ENCODE data around the gene ZNHIT2. TPM values are rescaled to one million over a fixed set of nuclear protein-coding genes. Genes with fewer than 3 reads are reported as not detected.

The ZNHIT2 gene
- total and polyA plus RNA-seq, 2 of the 13 experiments (the other 11 are each of a cell fraction or from before 2014, with no cell fraction given) = 1.1 to 6.5 TPM

DNA sequence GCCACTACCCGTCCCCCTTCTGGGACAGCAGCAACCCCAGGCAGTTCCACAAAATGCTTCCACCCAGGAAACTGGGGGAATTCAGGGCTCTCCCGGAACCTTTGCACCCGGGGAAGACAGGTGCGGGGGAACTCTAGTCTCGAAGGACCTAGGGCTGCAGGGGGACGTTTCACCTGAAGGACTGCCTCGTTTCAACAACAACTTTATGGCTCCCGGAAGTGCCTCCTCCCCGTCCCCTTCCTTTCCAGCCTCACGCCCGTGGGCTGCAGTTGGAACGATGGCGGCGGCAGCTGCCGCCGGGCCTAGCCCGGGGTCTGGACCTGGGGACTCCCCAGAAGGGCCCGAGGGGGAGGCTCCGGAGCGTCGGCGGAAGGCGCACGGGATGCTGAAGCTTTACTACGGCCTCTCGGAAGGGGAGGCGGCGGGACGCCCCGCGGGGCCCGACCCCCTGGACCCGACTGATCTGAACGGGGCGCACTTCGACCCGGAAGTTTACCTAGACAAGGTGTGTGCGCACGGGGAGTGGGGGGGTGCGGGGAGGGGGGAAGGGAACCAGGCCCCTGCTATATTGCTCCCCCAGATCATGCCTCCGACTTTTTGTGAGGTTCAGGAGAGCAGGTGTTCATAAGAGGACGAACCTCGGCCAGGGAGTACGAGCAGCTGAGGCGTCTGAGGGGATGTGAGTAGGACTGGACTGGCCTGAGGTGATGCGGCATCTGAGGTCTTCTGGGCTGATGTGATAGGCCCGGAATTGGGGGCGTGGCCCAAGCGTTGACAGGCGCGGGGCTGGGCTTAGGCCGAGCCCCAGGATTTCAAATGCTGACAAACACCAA, 21.3 kb downstream of the ZNHIT2 start, which contains the start of gene VPS51 (continued):
- TF ChIP-seq ZNF7 (CRISPR knock-in tag; IDR thresholded peaks at IDR 0.05) (no peak), ARHGAP35 (CRISPR knock-in tag; IDR thresholded peaks at IDR 0.05; ENCODE audit: borderline replicate concordance) (no peak), FOXP1 (IDR thresholded peaks at IDR 0.05) (no peak), FOXP1 (CRISPR knock-in tag; IDR thresholded peaks at IDR 0.05) (peak; percentile 54; the same call in 1 of the 2 replicates), PPARG (CRISPR knock-in tag; conservative IDR thresholded peaks at IDR 0.05) (0 out of 2 replicates have a peak, but pooled peaks have one; percentile 40), ZNF543 (CRISPR knock-in tag; IDR thresholded peaks at IDR 0.05) (0 out of 2 replicates have a peak, but pooled peaks have one; percentile 27), ZNF839 (CRISPR knock-in tag; IDR thresholded peaks at IDR 0.05; ENCODE audit: borderline replicate concordance) (no peak), SMAD1 (CRISPR knock-in tag; IDR thresholded peaks at IDR 0.05; ENCODE audit: borderline replicate concordance, low read depth) (no peak), SETDB1 (CRISPR knock-in tag; IDR thresholded peaks at IDR 0.05; ENCODE audit: borderline replicate concordance) (no peak)
- TF ChIP-seq, protein P1, sequence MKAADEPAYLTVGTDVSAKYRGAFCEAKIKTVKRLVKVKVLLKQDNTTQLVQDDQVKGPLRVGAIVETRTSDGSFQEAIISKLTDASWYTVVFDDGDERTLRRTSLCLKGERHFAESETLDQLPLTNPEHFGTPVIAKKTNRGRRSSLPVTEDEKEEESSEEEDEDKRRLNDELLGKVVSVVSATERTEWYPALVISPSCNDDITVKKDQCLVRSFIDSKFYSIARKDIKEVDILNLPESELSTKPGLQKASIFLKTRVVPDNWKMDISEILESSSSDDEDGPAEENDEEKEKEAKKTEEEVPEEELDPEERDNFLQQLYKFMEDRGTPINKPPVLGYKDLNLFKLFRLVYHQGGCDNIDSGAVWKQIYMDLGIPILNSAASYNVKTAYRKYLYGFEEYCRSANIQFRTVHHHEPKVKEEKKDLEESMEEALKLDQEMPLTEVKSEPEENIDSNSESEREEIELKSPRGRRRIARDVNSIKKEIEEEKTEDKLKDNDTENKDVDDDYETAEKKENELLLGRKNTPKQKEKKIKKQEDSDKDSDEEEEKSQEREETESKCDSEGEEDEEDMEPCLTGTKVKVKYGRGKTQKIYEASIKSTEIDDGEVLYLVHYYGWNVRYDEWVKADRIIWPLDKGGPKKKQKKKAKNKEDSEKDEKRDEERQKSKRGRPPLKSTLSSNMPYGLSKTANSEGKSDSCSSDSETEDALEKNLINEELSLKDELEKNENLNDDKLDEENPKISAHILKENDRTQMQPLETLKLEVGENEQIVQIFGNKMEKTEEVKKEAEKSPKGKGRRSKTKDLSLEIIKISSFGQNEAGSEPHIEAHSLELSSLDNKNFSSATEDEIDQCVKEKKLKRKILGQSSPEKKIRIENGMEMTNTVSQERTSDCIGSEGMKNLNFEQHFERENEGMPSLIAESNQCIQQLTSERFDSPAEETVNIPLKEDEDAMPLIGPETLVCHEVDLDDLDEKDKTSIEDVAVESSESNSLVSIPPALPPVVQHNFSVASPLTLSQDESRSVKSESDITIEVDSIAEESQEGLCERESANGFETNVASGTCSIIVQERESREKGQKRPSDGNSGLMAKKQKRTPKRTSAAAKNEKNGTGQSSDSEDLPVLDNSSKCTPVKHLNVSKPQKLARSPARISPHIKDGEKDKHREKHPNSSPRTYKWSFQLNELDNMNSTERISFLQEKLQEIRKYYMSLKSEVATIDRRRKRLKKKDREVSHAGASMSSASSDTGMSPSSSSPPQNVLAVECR (CRISPR knock-in tag; IDR thresholded peaks at IDR 0.05; ENCODE audit: borderline replicate concordance) = peak; percentile 87
- TF ChIP-seq, protein P2, sequence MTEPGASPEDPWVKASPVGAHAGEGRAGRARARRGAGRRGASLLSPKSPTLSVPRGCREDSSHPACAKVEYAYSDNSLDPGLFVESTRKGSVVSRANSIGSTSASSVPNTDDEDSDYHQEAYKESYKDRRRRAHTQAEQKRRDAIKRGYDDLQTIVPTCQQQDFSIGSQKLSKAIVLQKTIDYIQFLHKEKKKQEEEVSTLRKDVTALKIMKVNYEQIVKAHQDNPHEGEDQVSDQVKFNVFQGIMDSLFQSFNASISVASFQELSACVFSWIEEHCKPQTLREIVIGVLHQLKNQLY (CRISPR knock-in tag; IDR thresholded peaks at IDR 0.05) = peak; percentile 37; the same call in 1 of the 2 replicates
- TF ChIP-seq, protein P3, sequence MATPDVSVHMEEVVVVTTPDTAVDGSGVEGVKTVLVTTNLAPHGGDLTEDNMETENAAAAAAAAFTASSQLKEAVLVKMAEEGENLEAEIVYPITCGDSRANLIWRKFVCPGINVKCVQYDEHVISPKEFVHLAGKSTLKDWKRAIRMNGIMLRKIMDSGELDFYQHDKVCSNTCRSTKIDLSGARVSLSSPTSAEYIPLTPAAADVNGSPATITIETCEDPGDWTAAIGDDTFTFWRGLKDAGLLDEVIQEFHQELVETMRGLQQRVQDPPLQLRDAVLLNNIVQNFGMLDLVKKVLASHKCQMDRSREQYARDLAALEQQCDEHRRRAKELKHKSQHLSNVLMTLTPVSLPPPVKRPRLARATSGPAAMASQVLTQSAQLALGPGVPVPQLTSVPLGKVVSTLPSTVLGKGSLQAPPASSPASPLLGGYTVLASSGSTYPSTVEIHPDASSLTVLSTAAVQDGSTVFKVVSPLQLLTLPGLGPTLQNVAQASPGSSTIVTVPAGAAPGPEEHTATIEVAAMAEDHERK (CRISPR knock-in tag; IDR thresholded peaks at IDR 0.05; ENCODE audit: low read depth) = no peak
- TF ChIP-seq, protein P4, sequence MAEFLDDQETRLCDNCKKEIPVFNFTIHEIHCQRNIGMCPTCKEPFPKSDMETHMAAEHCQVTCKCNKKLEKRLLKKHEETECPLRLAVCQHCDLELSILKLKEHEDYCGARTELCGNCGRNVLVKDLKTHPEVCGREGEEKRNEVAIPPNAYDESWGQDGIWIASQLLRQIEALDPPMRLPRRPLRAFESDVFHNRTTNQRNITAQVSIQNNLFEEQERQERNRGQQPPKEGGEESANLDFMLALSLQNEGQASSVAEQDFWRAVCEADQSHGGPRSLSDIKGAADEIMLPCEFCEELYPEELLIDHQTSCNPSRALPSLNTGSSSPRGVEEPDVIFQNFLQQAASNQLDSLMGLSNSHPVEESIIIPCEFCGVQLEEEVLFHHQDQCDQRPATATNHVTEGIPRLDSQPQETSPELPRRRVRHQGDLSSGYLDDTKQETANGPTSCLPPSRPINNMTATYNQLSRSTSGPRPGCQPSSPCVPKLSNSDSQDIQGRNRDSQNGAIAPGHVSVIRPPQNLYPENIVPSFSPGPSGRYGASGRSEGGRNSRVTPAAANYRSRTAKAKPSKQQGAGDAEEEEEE (CRISPR knock-in tag; IDR thresholded peaks at IDR 0.05; ENCODE audit: borderline replicate concordance) = no peak
- TF ChIP-seq, protein P5, sequence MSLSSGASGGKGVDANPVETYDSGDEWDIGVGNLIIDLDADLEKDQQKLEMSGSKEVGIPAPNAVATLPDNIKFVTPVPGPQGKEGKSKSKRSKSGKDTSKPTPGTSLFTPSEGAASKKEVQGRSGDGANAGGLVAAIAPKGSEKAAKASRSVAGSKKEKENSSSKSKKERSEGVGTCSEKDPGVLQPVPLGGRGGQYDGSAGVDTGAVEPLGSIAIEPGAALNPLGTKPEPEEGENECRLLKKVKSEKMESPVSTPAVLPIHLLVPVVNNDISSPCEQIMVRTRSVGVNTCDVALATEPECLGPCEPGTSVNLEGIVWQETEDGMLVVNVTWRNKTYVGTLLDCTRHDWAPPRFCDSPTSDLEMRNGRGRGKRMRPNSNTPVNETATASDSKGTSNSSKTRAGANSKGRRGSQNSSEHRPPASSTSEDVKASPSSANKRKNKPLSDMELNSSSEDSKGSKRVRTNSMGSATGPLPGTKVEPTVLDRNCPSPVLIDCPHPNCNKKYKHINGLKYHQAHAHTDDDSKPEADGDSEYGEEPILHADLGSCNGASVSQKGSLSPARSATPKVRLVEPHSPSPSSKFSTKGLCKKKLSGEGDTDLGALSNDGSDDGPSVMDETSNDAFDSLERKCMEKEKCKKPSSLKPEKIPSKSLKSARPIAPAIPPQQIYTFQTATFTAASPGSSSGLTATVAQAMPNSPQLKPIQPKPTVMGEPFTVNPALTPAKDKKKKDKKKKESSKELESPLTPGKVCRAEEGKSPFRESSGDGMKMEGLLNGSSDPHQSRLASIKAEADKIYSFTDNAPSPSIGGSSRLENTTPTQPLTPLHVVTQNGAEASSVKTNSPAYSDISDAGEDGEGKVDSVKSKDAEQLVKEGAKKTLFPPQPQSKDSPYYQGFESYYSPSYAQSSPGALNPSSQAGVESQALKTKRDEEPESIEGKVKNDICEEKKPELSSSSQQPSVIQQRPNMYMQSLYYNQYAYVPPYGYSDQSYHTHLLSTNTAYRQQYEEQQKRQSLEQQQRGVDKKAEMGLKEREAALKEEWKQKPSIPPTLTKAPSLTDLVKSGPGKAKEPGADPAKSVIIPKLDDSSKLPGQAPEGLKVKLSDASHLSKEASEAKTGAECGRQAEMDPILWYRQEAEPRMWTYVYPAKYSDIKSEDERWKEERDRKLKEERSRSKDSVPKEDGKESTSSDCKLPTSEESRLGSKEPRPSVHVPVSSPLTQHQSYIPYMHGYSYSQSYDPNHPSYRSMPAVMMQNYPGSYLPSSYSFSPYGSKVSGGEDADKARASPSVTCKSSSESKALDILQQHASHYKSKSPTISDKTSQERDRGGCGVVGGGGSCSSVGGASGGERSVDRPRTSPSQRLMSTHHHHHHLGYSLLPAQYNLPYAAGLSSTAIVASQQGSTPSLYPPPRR (CRISPR knock-in tag; IDR thresholded peaks at IDR 0.05; ENCODE audit: borderline replicate concordance) = peak; percentile 45; the same call in 1 of the 2 replicates
